RWPE1 (cell line): ENCODE results near the gene SH3PXD2A.
"Not testable (repeated sequence)": the region's sequence is repeated elsewhere in the genome, so short reads cannot be mapped to it uniquely, and the experiment has no call there.

ENCODE experiments used
- CTCF ChIA-PET: fragments of 350-600 bp; sonication (Branson Sonifier 250); formaldehyde crosslinking; extraction: SDS; loops from one replicate; lab custom pipeline; 2021; lab: Yijun Ruan, JAX
- POLR2A ChIA-PET: fragments of 400-600 bp; formaldehyde crosslinking; extraction: SDS; loops from one replicate; lab custom pipeline; 2020; ENCODE audit warnings: antibody characterized with exemption; ENCODE audit not compliant: low non-redundant PET; lab: Yijun Ruan, JAX
- DNase-seq: peaks from one replicate; pipeline ENCODE4 v3.0.0; 2012; ENCODE audit warnings: low spot score
- H3K27ac ChIP-seq: fragments of 450-650 bp; 2 replicates; pipeline ENCODE4 v1.5.1; 2017
- TF ChIP-seq, protein P1 (sequence below): fragments of 450-650 bp; conservative IDR thresholded peaks from 2 replicates; pipeline ENCODE4 v1.5.1; 2017; ENCODE audit warnings: low read depth, mild to moderate bottlenecking

The SH3PXD2A gene

DNA sequence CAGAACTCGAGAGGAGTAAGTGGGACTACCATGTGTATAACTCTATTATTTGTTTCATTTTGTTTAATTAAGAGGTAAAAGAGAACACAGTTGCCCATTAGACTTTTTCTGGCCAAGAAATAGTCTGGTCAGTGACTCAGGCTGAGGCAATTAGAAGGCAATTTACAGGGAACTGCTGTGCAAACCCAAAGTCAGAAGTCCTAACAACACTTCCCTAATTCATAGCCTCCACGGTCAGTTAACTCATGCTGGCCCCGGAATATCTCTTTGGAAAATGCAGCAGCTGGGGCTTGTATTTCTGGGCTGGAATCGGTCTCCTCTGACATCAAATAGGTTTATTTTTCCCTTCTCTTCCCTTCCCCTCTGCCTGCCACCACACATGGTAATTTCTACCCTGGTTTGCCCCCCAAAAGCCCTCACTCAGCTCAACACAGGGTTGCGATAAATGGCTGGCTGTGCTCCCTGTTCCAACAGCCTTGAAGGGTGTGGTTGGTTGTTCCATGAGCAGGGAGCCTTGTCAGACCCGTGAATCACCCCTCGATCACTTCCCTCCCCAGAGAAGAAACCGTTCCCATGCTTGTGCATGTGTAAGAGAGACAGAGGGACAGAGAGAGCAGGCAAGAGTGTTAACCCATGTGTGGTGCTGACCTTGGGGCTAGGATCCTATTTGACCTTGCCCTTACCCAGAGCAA, 5.3 kb downstream of the SH3PXD2A start:
- CTCF ChIA-PET: no interaction called here

DNA sequence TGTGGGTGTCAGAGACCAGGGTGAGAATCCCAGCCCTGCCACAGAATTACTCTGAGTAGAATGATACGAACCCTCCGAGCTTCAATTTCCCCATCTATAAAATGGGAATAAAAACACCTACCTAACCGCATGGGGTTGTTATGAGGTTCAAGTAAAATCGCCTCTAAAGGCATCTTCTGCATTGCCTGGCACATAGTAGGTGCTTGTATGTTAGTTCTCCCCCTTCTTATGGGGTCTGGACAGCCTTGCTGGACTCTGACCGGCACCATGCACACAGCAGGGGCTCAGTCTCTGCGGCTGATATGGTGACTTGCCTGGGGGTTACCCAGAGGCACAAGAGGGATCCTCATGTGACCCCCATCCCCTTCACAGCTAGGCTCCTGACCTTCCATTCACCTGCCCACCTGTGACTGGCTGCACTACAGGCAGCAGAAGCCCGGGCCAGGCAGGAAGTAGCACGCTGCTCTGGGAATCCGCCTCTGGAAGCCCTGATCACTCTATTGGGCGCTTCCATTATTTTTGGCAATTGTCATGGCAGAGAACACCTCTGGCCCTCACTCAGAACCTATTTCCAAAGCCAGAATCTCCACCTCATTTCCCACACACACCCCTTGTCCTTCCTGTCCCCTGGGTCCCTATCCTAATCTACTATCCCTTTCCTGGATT, 6.0 kb downstream of the SH3PXD2A start:
- POLR2A ChIA-PET: no interaction called here
- no peak for DNase-seq
- peak overlapping the region; percentile 91 for H3K27ac ChIP-seq

More for the DNA sequence above, 5.3 kb downstream of the SH3PXD2A start:
- peak overlapping the region; percentile 91 for H3K27ac ChIP-seq
- POLR2A ChIA-PET: interaction anchor here (0.7 kb wide), 1 partner anchor 96 kb away, joined by 3 read pairs; no protein-coding TSS in a partner anchor
- TF ChIP-seq, protein P1, sequence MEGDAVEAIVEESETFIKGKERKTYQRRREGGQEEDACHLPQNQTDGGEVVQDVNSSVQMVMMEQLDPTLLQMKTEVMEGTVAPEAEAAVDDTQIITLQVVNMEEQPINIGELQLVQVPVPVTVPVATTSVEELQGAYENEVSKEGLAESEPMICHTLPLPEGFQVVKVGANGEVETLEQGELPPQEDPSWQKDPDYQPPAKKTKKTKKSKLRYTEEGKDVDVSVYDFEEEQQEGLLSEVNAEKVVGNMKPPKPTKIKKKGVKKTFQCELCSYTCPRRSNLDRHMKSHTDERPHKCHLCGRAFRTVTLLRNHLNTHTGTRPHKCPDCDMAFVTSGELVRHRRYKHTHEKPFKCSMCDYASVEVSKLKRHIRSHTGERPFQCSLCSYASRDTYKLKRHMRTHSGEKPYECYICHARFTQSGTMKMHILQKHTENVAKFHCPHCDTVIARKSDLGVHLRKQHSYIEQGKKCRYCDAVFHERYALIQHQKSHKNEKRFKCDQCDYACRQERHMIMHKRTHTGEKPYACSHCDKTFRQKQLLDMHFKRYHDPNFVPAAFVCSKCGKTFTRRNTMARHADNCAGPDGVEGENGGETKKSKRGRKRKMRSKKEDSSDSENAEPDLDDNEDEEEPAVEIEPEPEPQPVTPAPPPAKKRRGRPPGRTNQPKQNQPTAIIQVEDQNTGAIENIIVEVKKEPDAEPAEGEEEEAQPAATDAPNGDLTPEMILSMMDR: no peak
- DNase-seq: peak; percentile 78

GRCh38 chr10:103847909-103848468, 7.4 kb downstream of the SH3PXD2A start:
- no peak for DNase-seq
- TF ChIP-seq, protein P1: no peak
- CTCF ChIA-PET: interaction anchor here (0.6 to 0.8 kb wide), 6 partner anchors 11 to 453 kb away, joined by 3 to 5 read pairs (median 4); no protein-coding TSS in a partner anchor
- H3K27ac ChIP-seq: peak overlapping the region; percentile 91
- POLR2A ChIA-PET: interaction anchor here (0.6 to 1.2 kb wide), 3 partner anchors 33 to 1559 kb away, joined by 4 to 6 read pairs (median 4); no protein-coding TSS in a partner anchor

More for the DNA sequence above, 6.0 kb downstream of the SH3PXD2A start:
- TF ChIP-seq, protein P1: no peak
- CTCF ChIA-PET: no interaction called here

GRCh38 chr10:103847346-103847745, 8.0 kb downstream of the SH3PXD2A start:
- TF ChIP-seq, protein P1: no peak
- ChIA-PET CTCF (interaction anchor here (0.6 kb wide), 1 partner anchor 27 kb away, joined by 3 read pairs; no protein-coding TSS in a partner anchor), POLR2A (interaction anchor here (0.7 to 1.2 kb wide), 2 partner anchors 34 to 357 kb away, joined by 3 to 4 read pairs; no protein-coding TSS in a partner anchor)
- no peak for DNase-seq
- H3K27ac ChIP-seq: peak overlapping the region; percentile 91

DNA sequence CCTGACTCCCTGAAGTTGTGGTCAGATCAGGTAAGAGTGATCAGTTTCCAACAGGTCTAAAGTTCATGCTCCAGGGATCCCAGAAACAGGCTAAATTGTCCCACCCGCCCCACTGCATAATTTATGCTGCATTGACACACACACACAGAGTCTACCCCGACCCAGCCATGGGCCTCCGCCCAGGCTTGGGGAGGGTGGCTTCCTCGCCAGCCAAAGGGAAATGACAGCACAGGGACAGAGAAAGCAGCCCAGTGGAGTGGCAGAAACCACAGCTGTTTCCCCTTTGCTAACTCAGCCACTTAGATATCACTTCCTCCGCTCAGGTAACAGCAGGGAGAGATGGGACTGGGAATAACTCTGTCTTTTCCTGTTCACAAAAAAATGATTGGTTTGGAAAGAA, 9.4 kb downstream of the SH3PXD2A start:
- peak overlapping the region; percentile 91 for H3K27ac ChIP-seq
- POLR2A ChIA-PET: no interaction called here
- CTCF ChIA-PET: no interaction called here
- DNase-seq: no peak
- TF ChIP-seq, protein P1: no peak

DNA sequence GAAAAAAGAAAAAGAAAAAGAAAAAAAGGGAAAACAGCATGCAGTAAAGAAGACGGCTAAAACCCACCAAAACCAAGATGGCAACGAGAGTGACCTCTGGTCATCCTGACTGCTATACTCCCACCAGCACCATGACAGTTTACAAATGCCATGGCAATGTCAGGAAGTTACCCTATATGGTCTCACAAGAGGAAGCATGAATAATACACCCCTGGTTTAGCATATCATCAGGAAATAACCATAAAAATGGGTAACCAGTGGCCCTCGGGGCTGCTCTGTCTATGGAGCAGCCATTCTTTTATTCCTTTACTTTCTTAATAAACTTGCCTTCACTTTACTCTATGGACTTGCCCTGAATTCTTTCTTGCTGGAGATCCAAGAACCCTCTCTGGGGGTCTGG, 10.0 kb downstream of the SH3PXD2A start:
- DNase-seq, H3K27ac ChIP-seq, CTCF ChIA-PET: not testable (repeated sequence)
- POLR2A ChIA-PET: interaction anchor here (0.7 kb wide), 1 partner anchor 409 kb away, joined by 3 read pairs; the partner anchor contains the start of gene GSTO1
